Type B pancreatic cell (in vitro differentiated cells): ENCODE results near the gene RHOV. TPM values are rescaled to one million over a fixed set of nuclear protein-coding genes. Genes with fewer than 3 reads are reported as not detected.

ENCODE experiments used
- DNase-seq: peaks from one replicate; pipeline ENCODE4 v3.0.0; 2021; ENCODE audit warnings: mixed read lengths; ENCODE audit not compliant: unreplicated experiment; ENCODE audit errors: extremely low spot score
- H3K27ac Mint-ChIP-seq: 2 replicates; pipeline ENCODE4 v1.8.0; 2021; ENCODE audit warnings: mild to moderate bottlenecking, mixed read lengths
- H3K27me3 Mint-ChIP-seq: 2 replicates; pipeline ENCODE4 v1.8.0; 2021; ENCODE audit warnings: mixed read lengths
- H3K36me3 Mint-ChIP-seq: 2 replicates; pipeline ENCODE4 v1.8.0; 2021; ENCODE audit warnings: mixed read lengths
- H3K4me1 Mint-ChIP-seq: one replicate; pipeline ENCODE4 v1.8.0; 2021; ENCODE audit warnings: mixed read lengths; ENCODE audit not compliant: unreplicated experiment
- H3K4me3 Mint-ChIP-seq: 2 replicates; pipeline ENCODE4 v1.8.0; 2021; ENCODE audit warnings: mild to moderate bottlenecking, mixed read lengths
- H3K9me3 Mint-ChIP-seq: 2 replicates; pipeline ENCODE4 v1.8.0; 2021; ENCODE audit warnings: mixed read lengths
- CTCF ChIP-seq: fragments of 200-600 bp; sonication (generic); conservative IDR thresholded peaks from 2 replicates; pipeline ENCODE4 v1.5.0; 2021; ENCODE audit warnings: antibody characterized with exemption, mild to moderate bottlenecking
- total RNA-seq: library from RNA; stranded (reverse); gene quantifications from 2 replicates; pipeline ENCODE4 v1.2.1, GENCODE V29; 2021; ENCODE audit warnings: low replicate concordance

The RHOV gene
- total RNA-seq, 1 donor from 2014 or later: 19.3 TPM

GRCh38 chr15:40908095-40908494, 34.1 kb upstream of the RHOV start:
- Mint-ChIP-seq H3K27me3 (no peaks in the 10 kb centered on the region), H3K4me3 (peak overlapping the region; percentile 48), H3K27ac (peak overlapping the region; percentile 48), H3K9me3 (no peaks in the 10 kb centered on the region), H3K36me3 (peaks cover 7% of the 10 kb centered on the region), H3K4me1 (peaks cover 32% of the 10 kb centered on the region)
- no peak for DNase-seq
- no peak for TF ChIP-seq CTCF

GRCh38 chr15:40906991-40907802, 33.2 kb upstream of the RHOV start:
- no peak for DNase-seq
- TF ChIP-seq CTCF: no peak

GRCh38 chr15:40906091-40906990, 32.3 kb upstream of the RHOV start:
- H3K9me3 Mint-ChIP-seq: no peaks in the 10 kb centered on the region
- peak overlapping the region; percentile 70 for H3K27ac Mint-ChIP-seq
- TF ChIP-seq CTCF: peak; percentile 92
- H3K4me3 Mint-ChIP-seq: peak overlapping the region; percentile 44
- DNase-seq: peak; percentile 93
- H3K36me3 Mint-ChIP-seq: peaks cover 11% of the 10 kb centered on the region
- peaks cover 28% of the 10 kb centered on the region for H3K4me1 Mint-ChIP-seq
- H3K27me3 Mint-ChIP-seq: no peaks in the 10 kb centered on the region

More at GRCh38 chr15:40906991-40907802, 33.2 kb upstream of the RHOV start:
- peaks cover 11% of the 10 kb centered on the region for H3K36me3 Mint-ChIP-seq
- peaks cover 32% of the 10 kb centered on the region for H3K4me1 Mint-ChIP-seq
- H3K27ac Mint-ChIP-seq: no peak overlapping the region
- no peak overlapping the region for H3K4me3 Mint-ChIP-seq
- no peaks in the 10 kb centered on the region for H3K27me3 Mint-ChIP-seq
- H3K9me3 Mint-ChIP-seq: no peaks in the 10 kb centered on the region

GRCh38 chr15:40904552-40905201, 30.6 kb upstream of the RHOV start:
- TF ChIP-seq CTCF: no peak
- Mint-ChIP-seq H3K4me3 (no peak overlapping the region), H3K27me3 (no peaks in the 10 kb centered on the region), H3K4me1 (peaks cover 12% of the 10 kb centered on the region), H3K9me3 (no peaks in the 10 kb centered on the region), H3K36me3 (peaks cover 11% of the 10 kb centered on the region), H3K27ac (no peak overlapping the region)
- no peak for DNase-seq
